Measurements from ENCODE around the gene ADAMTSL4. TPM values are rescaled to one million over a fixed set of nuclear protein-coding genes. Genes with fewer than 3 reads are reported as not detected.
A peak's percentile ranks its signal among the peaks of the same experiment; 100 is the strongest.

ADAMTSL4 gene
- total and polyA plus RNA-seq, 2 donors (not counting 1 experiment from before 2014, with no cell fraction given) = 7.3 to 13.0 TPM

DNA sequence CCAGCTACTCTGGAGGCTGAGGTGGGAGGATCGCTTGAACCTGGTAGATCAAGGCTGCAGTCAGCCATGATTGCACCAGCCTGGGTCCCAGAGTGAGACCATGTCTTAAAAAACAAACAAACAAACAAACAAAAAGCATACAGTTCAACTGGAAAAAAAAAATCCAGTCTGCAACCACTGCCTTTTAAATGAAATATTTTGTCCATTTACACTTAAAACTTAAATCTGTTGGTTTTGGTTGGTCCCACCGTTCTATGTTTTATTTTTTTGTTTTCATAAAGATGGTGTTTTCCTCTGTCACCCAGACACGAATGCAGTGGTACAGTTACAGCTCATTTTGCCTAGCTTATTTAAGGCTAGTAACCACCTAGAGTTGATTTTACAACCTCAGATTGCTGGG lies 23.9 kb upstream of the ADAMTSL4 start:
- no peaks in the 10 kb centered on the region for H4K20me1 ChIP-seq (ENCODE audit: control insufficient read depth, extremely low read depth, insufficient read depth, low read length)
- H3K79me2 ChIP-seq (ENCODE audit: control insufficient read depth, insufficient read depth, low read length) = no peaks in the 10 kb centered on the region
- TF ChIP-seq, protein P1, sequence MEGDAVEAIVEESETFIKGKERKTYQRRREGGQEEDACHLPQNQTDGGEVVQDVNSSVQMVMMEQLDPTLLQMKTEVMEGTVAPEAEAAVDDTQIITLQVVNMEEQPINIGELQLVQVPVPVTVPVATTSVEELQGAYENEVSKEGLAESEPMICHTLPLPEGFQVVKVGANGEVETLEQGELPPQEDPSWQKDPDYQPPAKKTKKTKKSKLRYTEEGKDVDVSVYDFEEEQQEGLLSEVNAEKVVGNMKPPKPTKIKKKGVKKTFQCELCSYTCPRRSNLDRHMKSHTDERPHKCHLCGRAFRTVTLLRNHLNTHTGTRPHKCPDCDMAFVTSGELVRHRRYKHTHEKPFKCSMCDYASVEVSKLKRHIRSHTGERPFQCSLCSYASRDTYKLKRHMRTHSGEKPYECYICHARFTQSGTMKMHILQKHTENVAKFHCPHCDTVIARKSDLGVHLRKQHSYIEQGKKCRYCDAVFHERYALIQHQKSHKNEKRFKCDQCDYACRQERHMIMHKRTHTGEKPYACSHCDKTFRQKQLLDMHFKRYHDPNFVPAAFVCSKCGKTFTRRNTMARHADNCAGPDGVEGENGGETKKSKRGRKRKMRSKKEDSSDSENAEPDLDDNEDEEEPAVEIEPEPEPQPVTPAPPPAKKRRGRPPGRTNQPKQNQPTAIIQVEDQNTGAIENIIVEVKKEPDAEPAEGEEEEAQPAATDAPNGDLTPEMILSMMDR (conservative IDR thresholded peaks at IDR 0.05 in 1 of 2, IDR thresholded peaks at IDR 0.05 in 1 of 2; ENCODE audit: low read depth in 1 of 2, low read length in 2 of 2) = no peak
- no peak for TF ChIP-seq EZH2 (IDR thresholded peaks at IDR 0.05; ENCODE audit: low read length, missing control alignments)
- no peak overlapping the region for H2AFZ ChIP-seq (ENCODE audit: low read length)
- no peaks in the 10 kb centered on the region for H3K36me3 ChIP-seq (ENCODE audit: control insufficient read depth, insufficient read depth, low read length)
- DNase-seq (ENCODE audit: low read depth in 2 of 2) = no peak
- no peak overlapping the region for H3K4me2 ChIP-seq (ENCODE audit: extremely low read depth, insufficient read depth, low read length)
- H3K9me3 ChIP-seq (ENCODE audit: control insufficient read depth, insufficient read depth, low read depth, low read length) = no peaks in the 10 kb centered on the region
- H3K4me1 ChIP-seq (ENCODE audit: control insufficient read depth, extremely low read depth, insufficient read depth, low read length) = no peaks in the 10 kb centered on the region
- H3K27me3 ChIP-seq (ENCODE audit: control insufficient read depth, insufficient read depth, low read length) = no peaks in the 10 kb centered on the region
- no peak overlapping the region for H3K9ac ChIP-seq (ENCODE audit: insufficient read depth, low read length)
- no peak overlapping the region for H3K4me3 ChIP-seq (replicated peaks in 1 of 4; ENCODE audit: control extremely low read depth in 1 of 4, insufficient read depth in 1 of 4, low read depth in 3 of 4, low read length in 4 of 4)
- H3K27ac ChIP-seq (ENCODE audit: insufficient read depth, low read length) = no peak overlapping the region

DNA sequence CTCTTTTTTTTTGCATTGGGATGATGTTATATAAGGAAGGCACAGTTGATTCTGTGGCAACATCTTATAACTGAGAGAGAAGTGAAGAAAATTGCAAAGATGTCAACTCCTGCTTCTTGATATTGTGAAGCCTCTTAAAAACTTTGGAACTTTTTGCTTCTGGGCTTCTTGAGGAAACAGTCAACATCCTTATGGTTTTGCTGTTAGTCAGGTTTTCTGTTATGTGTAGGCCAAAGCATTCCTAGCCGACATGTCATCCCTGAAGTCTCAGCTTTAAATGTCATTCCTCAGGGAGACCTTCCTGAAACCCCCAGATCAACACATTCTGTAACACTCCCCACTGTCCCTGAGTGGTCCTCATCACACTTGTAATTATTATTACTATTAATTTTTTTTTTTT lies 21.0 kb upstream of the ADAMTSL4 start:
- Histone ChIP-seq H3K27ac (ENCODE audit: insufficient read depth, low read length) (no peak overlapping the region), H3K36me3 (ENCODE audit: control insufficient read depth, insufficient read depth, low read length) (no peaks in the 10 kb centered on the region), H3K9me3 (ENCODE audit: control insufficient read depth, insufficient read depth, low read depth, low read length) (no peaks in the 10 kb centered on the region), H3K27me3 (ENCODE audit: control insufficient read depth, insufficient read depth, low read length) (no peaks in the 10 kb centered on the region), H3K79me2 (ENCODE audit: control insufficient read depth, insufficient read depth, low read length) (no peaks in the 10 kb centered on the region), H3K4me1 (ENCODE audit: control insufficient read depth, extremely low read depth, insufficient read depth, low read length) (peaks cover 2% of the 10 kb centered on the region), H4K20me1 (ENCODE audit: control insufficient read depth, extremely low read depth, insufficient read depth, low read length) (no peaks in the 10 kb centered on the region), H3K9ac (ENCODE audit: insufficient read depth, low read length) (no peak overlapping the region), H3K4me3 (replicated peaks in 1 of 4; ENCODE audit: control extremely low read depth in 1 of 4, insufficient read depth in 1 of 4, low read depth in 3 of 4, low read length in 4 of 4) (no peak overlapping the region), H3K4me2 (ENCODE audit: extremely low read depth, insufficient read depth, low read length) (no peak overlapping the region), H2AFZ (ENCODE audit: low read length) (no peak overlapping the region)
- peak in 1 of 2 donors; percentile 92 for DNase-seq (ENCODE audit: low read depth in 2 of 2)
- TF ChIP-seq, protein P1 (conservative IDR thresholded peaks at IDR 0.05 in 1 of 2, IDR thresholded peaks at IDR 0.05 in 1 of 2; ENCODE audit: low read depth in 1 of 2, low read length in 2 of 2) = no peak
- TF ChIP-seq EZH2 (IDR thresholded peaks at IDR 0.05; ENCODE audit: low read length, missing control alignments) = no peak

DNA sequence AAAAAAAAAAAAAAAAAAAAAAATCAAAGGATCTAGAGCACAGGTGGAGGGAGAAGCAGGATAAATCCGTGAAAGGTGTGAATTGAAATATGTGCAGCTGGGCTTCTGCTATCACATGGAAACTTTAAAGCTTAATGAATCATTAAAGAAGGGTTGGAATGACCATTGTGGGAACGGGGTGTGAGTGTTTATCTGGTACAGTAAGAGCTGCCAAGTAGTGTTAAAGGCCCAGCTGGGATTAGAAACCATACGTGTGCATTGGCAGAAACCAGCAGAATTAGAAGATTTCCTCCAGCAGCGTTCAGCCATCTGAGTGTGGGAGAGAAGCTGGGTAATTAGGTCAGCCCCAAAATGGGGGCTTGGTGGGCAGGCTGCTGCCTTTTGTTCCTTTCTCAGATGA lies 20.2 kb upstream of the ADAMTSL4 start:
- Histone ChIP-seq H3K4me2 (ENCODE audit: extremely low read depth, insufficient read depth, low read length) (no peak overlapping the region), H3K27me3 (ENCODE audit: control insufficient read depth, insufficient read depth, low read length) (no peaks in the 10 kb centered on the region), H3K27ac (ENCODE audit: insufficient read depth, low read length) (no peak overlapping the region), H3K4me3 (replicated peaks in 1 of 4; ENCODE audit: control extremely low read depth in 1 of 4, insufficient read depth in 1 of 4, low read depth in 3 of 4, low read length in 4 of 4) (no peak overlapping the region), H3K9me3 (ENCODE audit: control insufficient read depth, insufficient read depth, low read depth, low read length) (no peaks in the 10 kb centered on the region), H2AFZ (ENCODE audit: low read length) (no peak overlapping the region), H4K20me1 (ENCODE audit: control insufficient read depth, extremely low read depth, insufficient read depth, low read length) (no peaks in the 10 kb centered on the region), H3K4me1 (ENCODE audit: control insufficient read depth, extremely low read depth, insufficient read depth, low read length) (peaks cover 2% of the 10 kb centered on the region), H3K36me3 (ENCODE audit: control insufficient read depth, insufficient read depth, low read length) (no peaks in the 10 kb centered on the region), H3K9ac (ENCODE audit: insufficient read depth, low read length) (no peak overlapping the region), H3K79me2 (ENCODE audit: control insufficient read depth, insufficient read depth, low read length) (no peaks in the 10 kb centered on the region)
- TF ChIP-seq, protein P1 (conservative IDR thresholded peaks at IDR 0.05 in 1 of 2, IDR thresholded peaks at IDR 0.05 in 1 of 2; ENCODE audit: low read depth in 1 of 2, low read length in 2 of 2) = no peak
- no peak for TF ChIP-seq EZH2 (IDR thresholded peaks at IDR 0.05; ENCODE audit: low read length, missing control alignments)
- DNase-seq (ENCODE audit: low read depth in 2 of 2) = peak; percentile 90 to 94

All from fibroblast of lung (primary cell).